ENCODE results near the gene TP63. TPM values are rescaled to one million over a fixed set of nuclear protein-coding genes. Genes with fewer than 3 reads are reported as not detected.

Gene TP63
- total and polyA plus RNA-seq, 11 donors, result 0.11 to 1.4 (median 0.37) TPM

DNA sequence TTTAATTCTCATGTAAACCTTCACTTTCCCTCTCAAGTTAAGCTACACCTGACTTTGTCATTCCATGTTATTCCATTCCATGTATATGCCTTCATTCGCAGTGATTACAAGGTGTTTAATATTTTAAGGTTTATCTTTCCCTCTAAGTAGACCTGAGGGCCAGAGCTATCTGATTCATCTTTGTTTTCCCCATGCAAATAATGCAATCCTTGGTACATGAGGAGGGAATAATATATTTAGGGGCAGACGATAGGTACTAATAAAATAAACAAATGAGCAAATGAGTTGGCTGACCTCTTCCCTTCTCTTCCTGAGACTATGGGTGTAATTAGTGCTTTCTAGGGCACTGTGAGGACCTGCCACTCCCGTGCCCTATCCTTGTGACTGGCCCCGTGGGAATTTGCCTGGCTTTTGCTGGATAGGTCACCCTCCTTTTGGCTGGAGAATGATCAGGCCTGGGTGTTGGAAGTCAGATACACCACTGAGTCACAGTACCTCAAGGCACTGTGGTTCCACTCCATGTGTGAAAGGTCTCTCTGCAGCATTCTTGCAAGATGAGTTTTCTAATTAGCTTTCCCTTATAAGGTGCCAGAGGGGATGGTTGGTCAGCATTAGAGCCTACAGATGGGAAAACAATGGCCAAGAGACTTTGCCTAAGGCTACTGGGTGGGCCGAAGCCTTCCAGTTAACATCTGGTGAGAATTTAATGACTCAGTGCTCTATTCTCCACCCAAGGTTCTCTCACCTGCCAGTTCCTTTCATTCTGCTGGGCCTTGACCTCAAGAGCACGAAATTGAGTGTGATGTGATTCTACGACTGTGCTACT is 306.3 kb downstream of the TP63 start:
- intact Hi-C loops (cut with DNase I), result no loop called here
- ATAC-seq, result peak in 2 of 4 donors; percentile 20 to 51
- no peaks in the 10 kb centered on the region for H3K36me3 ChIP-seq
- no peak for DNase-seq
- 61 to 83% (median 71%) methylated on average over 7 of the region's 7 CpGs for WGBS, 4 donors
- H3K4me1 ChIP-seq, result no peaks in the 10 kb centered on the region
- H3K9me3 ChIP-seq, result peaks cover 0 to 3% (median 0%) of the 10 kb centered on the region in 12 donors
- TF ChIP-seq, protein P1, sequence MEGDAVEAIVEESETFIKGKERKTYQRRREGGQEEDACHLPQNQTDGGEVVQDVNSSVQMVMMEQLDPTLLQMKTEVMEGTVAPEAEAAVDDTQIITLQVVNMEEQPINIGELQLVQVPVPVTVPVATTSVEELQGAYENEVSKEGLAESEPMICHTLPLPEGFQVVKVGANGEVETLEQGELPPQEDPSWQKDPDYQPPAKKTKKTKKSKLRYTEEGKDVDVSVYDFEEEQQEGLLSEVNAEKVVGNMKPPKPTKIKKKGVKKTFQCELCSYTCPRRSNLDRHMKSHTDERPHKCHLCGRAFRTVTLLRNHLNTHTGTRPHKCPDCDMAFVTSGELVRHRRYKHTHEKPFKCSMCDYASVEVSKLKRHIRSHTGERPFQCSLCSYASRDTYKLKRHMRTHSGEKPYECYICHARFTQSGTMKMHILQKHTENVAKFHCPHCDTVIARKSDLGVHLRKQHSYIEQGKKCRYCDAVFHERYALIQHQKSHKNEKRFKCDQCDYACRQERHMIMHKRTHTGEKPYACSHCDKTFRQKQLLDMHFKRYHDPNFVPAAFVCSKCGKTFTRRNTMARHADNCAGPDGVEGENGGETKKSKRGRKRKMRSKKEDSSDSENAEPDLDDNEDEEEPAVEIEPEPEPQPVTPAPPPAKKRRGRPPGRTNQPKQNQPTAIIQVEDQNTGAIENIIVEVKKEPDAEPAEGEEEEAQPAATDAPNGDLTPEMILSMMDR (IDR thresholded peaks at IDR 0.05), result no peak
- no peak for TF ChIP-seq POLR2A (IDR thresholded peaks at IDR 0.05)
- no peaks in the 10 kb centered on the region for H3K27me3 ChIP-seq
- no peak overlapping the region for H3K4me3 ChIP-seq
- H3K27ac ChIP-seq, result no peak overlapping the region

DNA sequence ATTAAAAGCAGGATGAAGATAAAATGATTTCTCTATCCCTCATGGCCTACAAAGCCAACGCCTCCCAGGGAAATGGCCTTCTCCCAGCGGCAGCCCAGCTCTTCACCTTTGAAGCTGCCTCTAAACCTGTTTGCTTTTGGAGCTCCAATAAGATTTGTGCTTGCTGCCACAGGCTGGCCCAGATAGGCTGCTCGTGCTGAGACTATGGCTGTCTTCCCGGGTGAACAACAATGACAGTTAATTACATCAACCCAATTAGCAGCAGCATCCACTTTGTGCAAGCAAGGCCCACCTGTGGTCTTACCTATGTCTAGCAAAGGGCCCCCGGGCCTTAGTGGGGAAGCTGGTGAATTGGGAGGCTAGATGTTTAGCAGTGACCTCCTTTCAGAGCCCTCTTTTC is 309.9 kb downstream of the TP63 start:
- 80 to 95% (median 87%) methylated on average over 5 of the region's 5 CpGs for WGBS, 4 donors
- no peak overlapping the region for H3K27ac ChIP-seq
- no peak for ATAC-seq
- peaks cover 0 to 8% (median 0%) of the 10 kb centered on the region in 9 donors for H3K27me3 ChIP-seq
- no peak for DNase-seq
- H3K4me1 ChIP-seq, result no peaks in the 10 kb centered on the region
- peaks cover 0 to 3% (median 0%) of the 10 kb centered on the region in 12 donors for H3K9me3 ChIP-seq
- TF ChIP-seq POLR2A (IDR thresholded peaks at IDR 0.05), result no peak
- TF ChIP-seq, protein P1 (IDR thresholded peaks at IDR 0.05), result no peak
- intact Hi-C loops (cut with DNase I), result no loop called here
- no peak overlapping the region for H3K4me3 ChIP-seq
- no peaks in the 10 kb centered on the region for H3K36me3 ChIP-seq

DNA sequence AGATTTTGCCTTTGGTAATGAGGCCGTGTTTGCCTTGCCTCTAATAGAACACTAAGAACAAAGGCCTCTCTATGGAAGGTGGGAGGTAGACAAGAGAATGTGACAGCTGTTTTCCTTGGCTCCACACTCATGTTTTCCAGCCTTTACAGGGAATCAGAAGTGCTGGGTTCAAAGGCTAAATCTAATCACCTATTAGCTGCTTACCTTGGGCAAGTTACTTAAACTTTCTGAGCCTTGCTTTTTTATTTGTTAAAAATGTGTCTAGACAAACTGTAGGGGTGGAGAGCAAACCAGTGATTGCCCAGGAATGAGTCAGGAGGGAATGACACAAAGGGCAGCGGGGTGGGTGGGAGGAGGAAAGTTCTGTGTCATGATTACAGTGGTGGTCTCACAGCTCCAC is 310.5 kb downstream of the TP63 start:
- no peak for DNase-seq
- Histone ChIP-seq H3K27ac (no peak overlapping the region), H3K36me3 (no peaks in the 10 kb centered on the region), H3K9me3 (peaks cover 0 to 3% (median 0%) of the 10 kb centered on the region in 12 donors), H3K4me3 (no peak overlapping the region), H3K27me3 (peaks cover 0 to 8% (median 0%) of the 10 kb centered on the region in 9 donors), H3K4me1 (no peaks in the 10 kb centered on the region)
- intact Hi-C loops (cut with DNase I), result no loop called here
- peak in 1 of 4 donors; percentile 72 for ATAC-seq
- TF ChIP-seq, protein P1 (IDR thresholded peaks at IDR 0.05), result no peak
- TF ChIP-seq POLR2A (IDR thresholded peaks at IDR 0.05), result no peak
- 70 to 81% (median 74%) methylated on average over 2 of the region's 2 CpGs for WGBS, 4 donors

DNA sequence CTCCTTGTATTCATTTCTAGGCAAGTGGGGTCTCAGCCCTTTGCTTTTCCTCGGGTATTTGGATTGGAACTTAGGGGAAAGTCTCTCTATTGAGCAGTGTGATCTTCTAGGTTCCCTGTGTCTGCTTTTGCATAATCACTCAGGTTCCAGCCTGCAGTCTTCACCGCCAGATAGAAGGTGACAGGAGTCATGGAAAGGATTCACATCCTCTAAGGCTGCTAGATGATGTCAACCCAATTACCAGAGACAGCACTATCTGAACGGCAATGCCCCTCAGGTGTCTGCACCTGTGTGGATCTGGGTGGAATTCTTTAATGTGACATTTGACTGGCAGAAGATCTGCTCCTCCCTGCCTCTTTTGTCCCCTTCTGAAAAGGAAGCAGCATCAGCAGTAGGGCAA is 311.8 kb downstream of the TP63 start:
- H3K4me3 ChIP-seq, result no peak overlapping the region
- WGBS, 4 donors, result 85 to 93% (median 86%) methylated on average over 2 to 3 of the region's 3 CpGs
- DNase-seq (no peak), ATAC-seq (no peak)
- no peak for TF ChIP-seq POLR2A (IDR thresholded peaks at IDR 0.05)
- TF ChIP-seq, protein P1 (IDR thresholded peaks at IDR 0.05), result no peak
- H3K36me3 ChIP-seq, result no peaks in the 10 kb centered on the region
- peaks cover 0 to 2% (median 0%) of the 10 kb centered on the region in 12 donors for H3K4me1 ChIP-seq
- H3K9me3 ChIP-seq, result no peaks in the 10 kb centered on the region
- H3K27ac ChIP-seq, result no peak overlapping the region
- H3K27me3 ChIP-seq, result peaks cover 0 to 8% (median 0%) of the 10 kb centered on the region in 9 donors
- intact Hi-C loops (cut with DNase I), result no loop called here
